H1 (cell line): Measurements from ENCODE around the gene ACOT9. TPM values are rescaled to one million over a fixed set of nuclear protein-coding genes. Genes with fewer than 3 reads are reported as not detected.

Experiments used
- polyA plus RNA-seq, 7 experiments: library from polyadenylated mRNA; depleted of rRNA in 3 of 7; stranded (reverse) in 5 of 7; unstranded in 2 of 7; fragments of >200 nt in 5 of 7; fragments of 200-250 nt in 2 of 7; gene quantifications; 1 replicate in 5 of 7; 2 replicates in 1 of 7; 4 replicates in 1 of 7; pipeline versions ENCODE4 v1.2.1 to v1.2.3, GENCODE V29; 2011 to 2013; ENCODE audit warnings: missing spikeins in 2 of 7, mixed read lengths in 2 of 7
- small RNA-seq: library from polyadenylated mRNA; stranded (forward); fragments of <200 nt; extraction: miRNeasy Mini kit (QIAGEN cat#:217004); gene quantifications from one replicate; pipeline ENCODE3, GENCODE V24; 2013; ENCODE audit not compliant: insufficient read depth
- total RNA-seq: library from RNA; stranded (reverse); fragmentation: NEBNext Ultra II Directional; extraction: Animal tissue kit (Norgen Biotek cat#: 25700); gene quantifications from 2 replicates; pipeline ENCODE4 v1.2.1, GENCODE V29; 2021

Gene ACOT9
- total and polyA plus RNA-seq, 2 of the 8 experiments (the other 6 are each of a cell fraction or from before 2014, with no cell fraction given) = 20.7 to 39.5 TPM

Small RNA genes lying within 50 kb of the gene (small RNA-seq; reads per million reads assigned to genes)
- not detected for gene RF00019

Other genes starting within 250 kb of the ACOT9 start
- gene PRDX4, start 75.8 kb downstream of the ACOT9 start, total RNA-seq = 130 and 133 TPM in 2 replicates
- 109 and 130 TPM in 2 replicates for gene PRDX4, start 75.8 kb downstream of the ACOT9 start, polyA plus RNA-seq (2011; rRNA removed)
- gene SAT1, start 39.9 kb upstream of the ACOT9 start, total RNA-seq = 26.3 and 29.2 TPM in 2 replicates
- 23.4 and 36.8 TPM in 2 replicates for gene SAT1, start 39.9 kb upstream of the ACOT9 start, polyA plus RNA-seq (2011; rRNA removed)
- 45.0 and 48.9 TPM in 2 replicates for gene APOO, start 164.7 kb upstream of the ACOT9 start, total RNA-seq
- 25.7 and 39.7 TPM in 2 replicates for gene APOO, start 164.7 kb upstream of the ACOT9 start, polyA plus RNA-seq (2011; rRNA removed)
- not detected in 2 replicates for gene CXorf58, start 164.7 kb upstream of the ACOT9 start, total RNA-seq
- gene CXorf58, start 164.7 kb upstream of the ACOT9 start, polyA plus RNA-seq (2011; rRNA removed) = 0.05 TPM in 1 of 2 replicates, not detected in the other